Neural progenitor cell (in vitro differentiated cells): ENCODE data around the gene MAP2K2. TPM values are rescaled to one million over a fixed set of nuclear protein-coding genes. Genes with fewer than 3 reads are reported as not detected.

Experiments
- DNase-seq: peaks from one replicate; pipeline ENCODE4 v3.0.0-alpha.2; 2016; ENCODE audit warnings: low spot score
- H2AFZ ChIP-seq: fragments of 200-600 bp; sonication (generic); replicated peaks from 2 replicates; pipeline ENCODE4 v1.6.1; 2016; ENCODE audit warnings: antibody characterized with exemption
- H3F3A ChIP-seq: fragments of 200-600 bp; sonication (generic); 2 replicates; pipeline ENCODE4 v1.6.1; 2016; ENCODE audit warnings: antibody characterized with exemption, low read depth
- H3K27ac ChIP-seq: fragments of 200-600 bp; sonication (generic); 2 replicates; pipeline ENCODE4 v1.5.1; 2016; ENCODE audit warnings: mild to moderate bottlenecking
- H3K27me3 ChIP-seq: fragments of 200-600 bp; sonication (generic); 2 replicates; pipeline ENCODE4 v1.6.1; 2016; ENCODE audit warnings: mild to moderate bottlenecking, moderate library complexity
- H3K36me3 ChIP-seq: fragments of 200-600 bp; sonication (generic); 2 replicates; pipeline ENCODE4 v1.5.1; 2016
- H3K4me1 ChIP-seq: fragments of 200-600 bp; sonication (generic); 2 replicates; pipeline ENCODE4 v1.6.1; 2016; ENCODE audit warnings: mixed run types
- H3K4me2 ChIP-seq: fragments of 200-600 bp; sonication (generic); 2 replicates; pipeline ENCODE4 v1.6.1; 2016
- H3K4me3 ChIP-seq: fragments of 200-600 bp; sonication (generic); 2 replicates; pipeline ENCODE4 v1.5.1; 2016
- H3K79me2 ChIP-seq: fragments of 200-600 bp; sonication (generic); 2 replicates; pipeline ENCODE4 v1.6.1; 2016; ENCODE audit warnings: low read depth
- H3K9ac ChIP-seq: fragments of 200-600 bp; sonication (generic); 2 replicates; pipeline ENCODE4 v1.6.1; 2016
- H3K9me3 ChIP-seq: fragments of 200-600 bp; sonication (generic); 2 replicates; pipeline ENCODE4 v1.5.1; 2016; ENCODE audit warnings: low read depth
- H4K20me1 ChIP-seq: fragments of 200-600 bp; sonication (generic); 2 replicates; pipeline ENCODE4 v1.6.1; 2016; ENCODE audit warnings: low read depth
- H3K27ac Mint-ChIP-seq: 3 replicates; pipeline ENCODE4 v1.8.0; 2021; ENCODE audit warnings: mixed read lengths
- H3K27me3 Mint-ChIP-seq: 2 replicates; pipeline ENCODE4 v1.8.0; 2022; ENCODE audit warnings: low read depth, mild to moderate bottlenecking, inconsistent platforms, moderate library complexity, mixed read lengths; ENCODE audit not compliant: insufficient read depth
- H3K36me3 Mint-ChIP-seq: 3 replicates; pipeline ENCODE4 v1.8.0; 2021; ENCODE audit warnings: mixed read lengths
- H3K4me1 Mint-ChIP-seq: 3 replicates; pipeline ENCODE4 v1.8.0; 2021; ENCODE audit warnings: mixed read lengths
- H3K4me3 Mint-ChIP-seq: 3 replicates; pipeline ENCODE4 v1.8.0; 2021; ENCODE audit warnings: mild to moderate bottlenecking, moderate library complexity, mixed read lengths
- H3K9me3 Mint-ChIP-seq: 3 replicates; pipeline ENCODE4 v1.8.0; 2020; ENCODE audit warnings: mixed read lengths
- EZH2 ChIP-seq: fragments of 200-600 bp; sonication (generic); IDR thresholded peaks from 2 replicates; pipeline ENCODE4 v1.6.1; 2017; ENCODE audit warnings: antibody characterized with exemption, mild to moderate bottlenecking, moderate library complexity
- EZH2phosphoT487 ChIP-seq: fragments of 200-600 bp; sonication (generic); IDR thresholded peaks from 2 replicates; pipeline ENCODE4 v1.6.1; 2017; ENCODE audit warnings: antibody characterized with exemption
- total RNA-seq: library from RNA; depleted of rRNA; stranded (reverse); fragments of >200 nt; gene quantifications from 2 replicates; pipeline ENCODE4 v1.2.3, GENCODE V29; 2015; ENCODE audit warnings: low replicate concordance
- TF ChIP-seq, protein P1 (sequence below): fragments of 200-600 bp; sonication (generic); IDR thresholded peaks from 2 replicates; pipeline ENCODE4 v1.5.1; 2017; ENCODE audit warnings: antibody characterized with exemption, mild to moderate bottlenecking

MAP2K2 gene
- total RNA-seq, 1 donor from 2014 or later, result 69.7 TPM

GRCh38 chr19:4044990-4045465 lies 78.9 kb downstream of the MAP2K2 start:
- Mint-ChIP-seq H3K4me1 (no peaks in the 10 kb centered on the region), H3K27ac (no peak overlapping the region), H3K4me3 (no peak overlapping the region), H3K27me3 (no peaks in the 10 kb centered on the region), H3K36me3 (peaks cover 4% of the 10 kb centered on the region), H3K9me3 (no peaks in the 10 kb centered on the region)
- no peak overlapping the region for H3K9ac ChIP-seq
- H3K4me3 ChIP-seq, result no peak overlapping the region
- no peak for DNase-seq
- H3K27me3 ChIP-seq, result no peaks in the 10 kb centered on the region
- peaks cover 25% of the 10 kb centered on the region for H4K20me1 ChIP-seq
- TF ChIP-seq EZH2 (no peak), EZH2phosphoT487 (no peak)
- TF ChIP-seq, protein P1, sequence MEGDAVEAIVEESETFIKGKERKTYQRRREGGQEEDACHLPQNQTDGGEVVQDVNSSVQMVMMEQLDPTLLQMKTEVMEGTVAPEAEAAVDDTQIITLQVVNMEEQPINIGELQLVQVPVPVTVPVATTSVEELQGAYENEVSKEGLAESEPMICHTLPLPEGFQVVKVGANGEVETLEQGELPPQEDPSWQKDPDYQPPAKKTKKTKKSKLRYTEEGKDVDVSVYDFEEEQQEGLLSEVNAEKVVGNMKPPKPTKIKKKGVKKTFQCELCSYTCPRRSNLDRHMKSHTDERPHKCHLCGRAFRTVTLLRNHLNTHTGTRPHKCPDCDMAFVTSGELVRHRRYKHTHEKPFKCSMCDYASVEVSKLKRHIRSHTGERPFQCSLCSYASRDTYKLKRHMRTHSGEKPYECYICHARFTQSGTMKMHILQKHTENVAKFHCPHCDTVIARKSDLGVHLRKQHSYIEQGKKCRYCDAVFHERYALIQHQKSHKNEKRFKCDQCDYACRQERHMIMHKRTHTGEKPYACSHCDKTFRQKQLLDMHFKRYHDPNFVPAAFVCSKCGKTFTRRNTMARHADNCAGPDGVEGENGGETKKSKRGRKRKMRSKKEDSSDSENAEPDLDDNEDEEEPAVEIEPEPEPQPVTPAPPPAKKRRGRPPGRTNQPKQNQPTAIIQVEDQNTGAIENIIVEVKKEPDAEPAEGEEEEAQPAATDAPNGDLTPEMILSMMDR, result no peak
- H3K9me3 ChIP-seq, result no peaks in the 10 kb centered on the region
- H3F3A ChIP-seq, result peaks cover 6% of the 10 kb centered on the region
- peaks cover 13% of the 10 kb centered on the region for H3K79me2 ChIP-seq
- no peak overlapping the region for H3K4me2 ChIP-seq
- peak overlapping the region; percentile 76 for H3K27ac ChIP-seq
- H3K4me1 ChIP-seq, result peaks cover 4% of the 10 kb centered on the region
- no peaks in the 10 kb centered on the region for H3K36me3 ChIP-seq
- no peak overlapping the region for H2AFZ ChIP-seq

DNA sequence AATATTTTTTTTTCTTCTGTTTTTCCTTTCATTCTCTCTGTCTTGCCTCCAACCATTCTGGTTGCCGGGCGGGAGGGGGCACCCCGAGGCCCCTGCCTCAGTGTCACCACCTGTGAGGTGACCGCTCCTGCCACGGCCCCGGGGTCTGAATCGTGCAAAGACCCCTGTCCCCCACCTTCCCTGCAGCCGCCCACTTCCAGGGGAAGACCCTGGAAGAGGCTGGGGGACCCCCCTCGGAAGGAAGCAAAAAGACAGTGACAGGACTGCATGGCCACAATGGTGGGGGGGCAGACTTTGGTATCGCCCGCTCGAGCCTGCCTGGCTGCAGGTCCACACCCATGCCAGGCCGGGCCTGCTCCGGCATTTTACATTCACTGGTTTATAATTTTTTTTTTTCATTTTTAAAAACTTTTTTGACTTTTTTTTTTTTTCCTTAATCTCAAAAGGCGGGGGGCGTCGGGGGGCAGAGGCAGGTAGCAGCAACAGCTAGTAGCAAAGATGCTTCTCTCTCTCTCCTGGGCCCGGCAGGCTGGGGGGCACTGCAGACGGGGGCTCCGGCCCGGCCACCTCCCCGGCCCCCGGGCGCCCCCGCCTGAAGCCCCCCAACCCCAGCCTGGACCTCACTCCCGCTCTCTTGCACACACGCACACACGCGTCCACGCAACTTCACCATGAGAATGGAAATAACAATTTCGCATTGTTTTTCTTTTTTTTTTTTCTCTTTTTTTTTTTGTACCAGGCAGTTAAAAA lies 79.8 kb downstream of the MAP2K2 start:
- peaks cover 18% of the 10 kb centered on the region for H4K20me1 ChIP-seq

DNA sequence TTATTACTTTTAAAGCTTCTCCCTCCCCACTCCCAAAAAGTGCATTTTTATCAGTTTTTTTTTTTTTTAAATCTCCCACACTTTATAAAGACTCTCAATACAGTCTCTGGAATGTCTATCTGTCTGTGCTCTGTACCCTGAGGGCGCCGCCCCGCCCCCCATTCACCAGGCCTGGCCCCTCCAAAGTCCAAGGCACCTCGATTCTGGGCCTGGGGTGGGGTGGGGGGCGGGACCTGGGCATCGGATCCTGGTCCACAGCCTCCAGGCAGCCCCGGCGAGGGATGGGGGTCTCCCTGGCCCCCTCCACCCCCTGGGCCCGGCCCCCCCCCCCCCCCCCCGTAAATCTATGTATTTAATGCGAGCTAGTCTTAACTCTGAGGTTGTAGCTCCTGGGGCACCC lies 80.5 kb downstream of the MAP2K2 start:
- Mint-ChIP-seq H3K27ac (no peak overlapping the region), H3K36me3 (peaks cover 5% of the 10 kb centered on the region), H3K4me1 (no peaks in the 10 kb centered on the region), H3K4me3 (no peak overlapping the region), H3K9me3 (no peaks in the 10 kb centered on the region), H3K27me3 (peaks cover 2% of the 10 kb centered on the region)
- no peak overlapping the region for H3K4me2 ChIP-seq
- no peak overlapping the region for H2AFZ ChIP-seq
- H3K36me3 ChIP-seq, result no peaks in the 10 kb centered on the region
- H3K27ac ChIP-seq, result no peak overlapping the region
- H3F3A ChIP-seq, result peaks cover 6% of the 10 kb centered on the region
- H4K20me1 ChIP-seq, result peaks cover 18% of the 10 kb centered on the region
- no peak for DNase-seq
- no peak overlapping the region for H3K4me3 ChIP-seq
- no peaks in the 10 kb centered on the region for H3K27me3 ChIP-seq
- H3K4me1 ChIP-seq, result peaks cover 4% of the 10 kb centered on the region
- H3K79me2 ChIP-seq, result peaks cover 5% of the 10 kb centered on the region
- no peaks in the 10 kb centered on the region for H3K9me3 ChIP-seq
- H3K9ac ChIP-seq, result no peak overlapping the region
- TF ChIP-seq, protein P1, result no peak
- TF ChIP-seq EZH2phosphoT487 (no peak), EZH2 (no peak)

More for the DNA sequence above, 79.8 kb downstream of the MAP2K2 start:
- H3F3A ChIP-seq, result peaks cover 6% of the 10 kb centered on the region
- Mint-ChIP-seq H3K4me3 (no peak overlapping the region), H3K27ac (no peak overlapping the region), H3K9me3 (no peaks in the 10 kb centered on the region), H3K36me3 (peaks cover 5% of the 10 kb centered on the region), H3K4me1 (no peaks in the 10 kb centered on the region), H3K27me3 (no peaks in the 10 kb centered on the region)
- H3K79me2 ChIP-seq, result peaks cover 6% of the 10 kb centered on the region
- DNase-seq, result no peak
- H3K4me2 ChIP-seq, result no peak overlapping the region
- no peak overlapping the region for H3K27ac ChIP-seq
- no peak overlapping the region for H2AFZ ChIP-seq
- H3K4me1 ChIP-seq, result peaks cover 4% of the 10 kb centered on the region
- H3K36me3 ChIP-seq, result no peaks in the 10 kb centered on the region
- no peaks in the 10 kb centered on the region for H3K27me3 ChIP-seq
- TF ChIP-seq, protein P1, result no peak
- TF ChIP-seq EZH2phosphoT487 (no peak), EZH2 (no peak)
- no peak overlapping the region for H3K9ac ChIP-seq
- H3K4me3 ChIP-seq, result no peak overlapping the region
- no peaks in the 10 kb centered on the region for H3K9me3 ChIP-seq
